Breast epithelium (tissue), 3 donors: ENCODE results near the gene MTR.

ENCODE experiments used
- CTCF ChIP-seq, 3 donors: fragments of 450-650 bp; IDR thresholded peaks; one replicate each; pipeline ENCODE4 v1.5.1; 2016 to 2017; ENCODE audit warnings: antibody characterized with exemption in 3 of 3, mild to moderate bottlenecking in 3 of 3, moderate library complexity in 3 of 3
- POLR2A ChIP-seq: fragments of 450-650 bp; IDR thresholded peaks from one replicate; pipeline ENCODE4 v1.6.1; 2016; ENCODE audit warnings: antibody characterized with exemption, mild to moderate bottlenecking, moderate library complexity
- POLR2AphosphoS5 ChIP-seq, 3 donors: sonication (generic); formaldehyde crosslinking; IDR thresholded peaks; one replicate each; pipeline ENCODE4 v1.6.1; 2017; ENCODE audit warnings: antibody characterized with exemption in 3 of 3

- TF ChIP-seq CTCF (IDR thresholded peaks at IDR 0.05): no peak
- TF ChIP-seq POLR2AphosphoS5 (IDR thresholded peaks at IDR 0.05): no peak
- TF ChIP-seq POLR2A: no peak
Observed at GRCh38 chr1:236877661-236878060, 82.6 kb downstream of the MTR start.
